ENCODE data around the gene KRT24. TPM values are rescaled to one million over a fixed set of nuclear protein-coding genes. Genes with fewer than 3 reads are reported as not detected.
"Not testable (repeated sequence)": the region's sequence is repeated elsewhere in the genome, so short reads cannot be mapped to it uniquely, and the experiment has no call there.

KRT24 gene
- polyA plus RNA-seq (ENCODE audit: insufficient read depth in 1 of 5, insufficient read length in 5 of 5, low replicate concordance in 1 of 5), result under 1 TPM in 1 of 5 donors, not detected in 4; 0.10 TPM
- long read RNA-seq, donor 1, result 0 reads
- long read RNA-seq, donor 2, result 0 reads
- long read RNA-seq, donor 3, result 0 reads
- long read RNA-seq, donor 4, result 0 reads
- long read RNA-seq, donor 5, result 0 reads
- long read RNA-seq, donor 6, result 0 reads
- long read RNA-seq, donor 7, result 0 reads
- long read RNA-seq, donor 8, result 0 reads

GRCh38 chr17:40703652-40704051, at the start of gene KRT24:
KRT24 (minus strand) TSS chr17:40703752; CDS start chr17:40703693, 59 bp downstream.
- DNase-seq, result no peak

GRCh38 chr17:40751065-40751464, 47.5 kb upstream of the KRT24 start:
- DNase-seq, result no peak

GRCh38 chr17:40750391-40750790, 46.8 kb upstream of the KRT24 start:
- no peak for DNase-seq

- not testable (repeated sequence) for DNase-seq
These were observed 45.1 kb upstream of the KRT24 start for GRCh38 chr17:40748666-40749065.

- no peak for DNase-seq
These were observed 35.0 kb upstream of the KRT24 start for GRCh38 chr17:40738553-40738952.

- DNase-seq, result no peak
These were observed 31.5 kb upstream of the KRT24 start for GRCh38 chr17:40735016-40735415.

- no peak for DNase-seq
These were observed 30.5 kb upstream of the KRT24 start for GRCh38 chr17:40734018-40734417.

- no peak for DNase-seq
These were observed 27.4 kb upstream of the KRT24 start for GRCh38 chr17:40730970-40731369.

- peak; percentile 29 to 36 for DNase-seq
These were observed 24.1 kb upstream of the KRT24 start for GRCh38 chr17:40727447-40728231.

- no peak for DNase-seq
These were observed 23.4 kb upstream of the KRT24 start for GRCh38 chr17:40726919-40727318.

GRCh38 chr17:40724656-40725055, 21.1 kb upstream of the KRT24 start:
- no peak for DNase-seq

- DNase-seq, result no peak
These were observed 18.7 kb upstream of the KRT24 start for GRCh38 chr17:40722241-40722640.

- no peak for DNase-seq
These were observed 17.3 kb upstream of the KRT24 start for GRCh38 chr17:40720899-40721298.

GRCh38 chr17:40718930-40719329, 15.4 kb upstream of the KRT24 start:
- no peak for DNase-seq

- no peak for DNase-seq
These were observed 14.2 kb upstream of the KRT24 start for GRCh38 chr17:40717776-40718175.

GRCh38 chr17:40714473-40714872, 10.9 kb upstream of the KRT24 start:
- no peak for DNase-seq

GRCh38 chr17:40707745-40708144, 4.2 kb upstream of the KRT24 start:
- DNase-seq, result no peak

GRCh38 chr17:40705584-40705983, 2.0 kb upstream of the KRT24 start:
- DNase-seq, result no peak

GRCh38 chr17:40702271-40702670, 1.3 kb downstream of the KRT24 start:
- no peak for DNase-seq

GRCh38 chr17:40699853-40700252, 3.7 kb downstream of the KRT24 start:
- DNase-seq, result no peak

GRCh38 chr17:40699371-40699770, 4.2 kb downstream of the KRT24 start:
- DNase-seq, result no peak

GRCh38 chr17:40697297-40697696, 6.3 kb downstream of the KRT24 start:
- DNase-seq, result no peak

GRCh38 chr17:40696651-40697072, 6.9 kb downstream of the KRT24 start:
- no peak for DNase-seq

Data from right lung (tissue), 10 donors.